ENCODE results near the gene SLC2A6.

Gene SLC2A6

GRCh38 chr9:133433351-133433843 lies 45.5 kb downstream of the SLC2A6 start:
- TF ChIP-seq GABPA (IDR thresholded peaks at IDR 0.05; ENCODE audit: low read depth) (no peak), POLR2AphosphoS5 (IDR thresholded peaks at IDR 0.05; ENCODE audit: low read depth) (no peak), SPI1 (IDR thresholded peaks at IDR 0.05; ENCODE audit: borderline replicate concordance, low read depth) (no peak)
- TF ChIP-seq, protein P1, sequence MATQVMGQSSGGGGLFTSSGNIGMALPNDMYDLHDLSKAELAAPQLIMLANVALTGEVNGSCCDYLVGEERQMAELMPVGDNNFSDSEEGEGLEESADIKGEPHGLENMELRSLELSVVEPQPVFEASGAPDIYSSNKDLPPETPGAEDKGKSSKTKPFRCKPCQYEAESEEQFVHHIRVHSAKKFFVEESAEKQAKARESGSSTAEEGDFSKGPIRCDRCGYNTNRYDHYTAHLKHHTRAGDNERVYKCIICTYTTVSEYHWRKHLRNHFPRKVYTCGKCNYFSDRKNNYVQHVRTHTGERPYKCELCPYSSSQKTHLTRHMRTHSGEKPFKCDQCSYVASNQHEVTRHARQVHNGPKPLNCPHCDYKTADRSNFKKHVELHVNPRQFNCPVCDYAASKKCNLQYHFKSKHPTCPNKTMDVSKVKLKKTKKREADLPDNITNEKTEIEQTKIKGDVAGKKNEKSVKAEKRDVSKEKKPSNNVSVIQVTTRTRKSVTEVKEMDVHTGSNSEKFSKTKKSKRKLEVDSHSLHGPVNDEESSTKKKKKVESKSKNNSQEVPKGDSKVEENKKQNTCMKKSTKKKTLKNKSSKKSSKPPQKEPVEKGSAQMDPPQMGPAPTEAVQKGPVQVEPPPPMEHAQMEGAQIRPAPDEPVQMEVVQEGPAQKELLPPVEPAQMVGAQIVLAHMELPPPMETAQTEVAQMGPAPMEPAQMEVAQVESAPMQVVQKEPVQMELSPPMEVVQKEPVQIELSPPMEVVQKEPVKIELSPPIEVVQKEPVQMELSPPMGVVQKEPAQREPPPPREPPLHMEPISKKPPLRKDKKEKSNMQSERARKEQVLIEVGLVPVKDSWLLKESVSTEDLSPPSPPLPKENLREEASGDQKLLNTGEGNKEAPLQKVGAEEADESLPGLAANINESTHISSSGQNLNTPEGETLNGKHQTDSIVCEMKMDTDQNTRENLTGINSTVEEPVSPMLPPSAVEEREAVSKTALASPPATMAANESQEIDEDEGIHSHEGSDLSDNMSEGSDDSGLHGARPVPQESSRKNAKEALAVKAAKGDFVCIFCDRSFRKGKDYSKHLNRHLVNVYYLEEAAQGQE (IDR thresholded peaks at IDR 0.05; ENCODE audit: insufficient replicate concordance, low read depth) = no peak
- TF ChIP-seq, protein P2, sequence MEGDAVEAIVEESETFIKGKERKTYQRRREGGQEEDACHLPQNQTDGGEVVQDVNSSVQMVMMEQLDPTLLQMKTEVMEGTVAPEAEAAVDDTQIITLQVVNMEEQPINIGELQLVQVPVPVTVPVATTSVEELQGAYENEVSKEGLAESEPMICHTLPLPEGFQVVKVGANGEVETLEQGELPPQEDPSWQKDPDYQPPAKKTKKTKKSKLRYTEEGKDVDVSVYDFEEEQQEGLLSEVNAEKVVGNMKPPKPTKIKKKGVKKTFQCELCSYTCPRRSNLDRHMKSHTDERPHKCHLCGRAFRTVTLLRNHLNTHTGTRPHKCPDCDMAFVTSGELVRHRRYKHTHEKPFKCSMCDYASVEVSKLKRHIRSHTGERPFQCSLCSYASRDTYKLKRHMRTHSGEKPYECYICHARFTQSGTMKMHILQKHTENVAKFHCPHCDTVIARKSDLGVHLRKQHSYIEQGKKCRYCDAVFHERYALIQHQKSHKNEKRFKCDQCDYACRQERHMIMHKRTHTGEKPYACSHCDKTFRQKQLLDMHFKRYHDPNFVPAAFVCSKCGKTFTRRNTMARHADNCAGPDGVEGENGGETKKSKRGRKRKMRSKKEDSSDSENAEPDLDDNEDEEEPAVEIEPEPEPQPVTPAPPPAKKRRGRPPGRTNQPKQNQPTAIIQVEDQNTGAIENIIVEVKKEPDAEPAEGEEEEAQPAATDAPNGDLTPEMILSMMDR (IDR thresholded peaks at IDR 0.05; ENCODE audit: insufficient read depth, low read length) = no peak
- Histone ChIP-seq H3K27ac (replicated peaks) (no peak overlapping the region), H3K4me3 (replicated peaks; ENCODE audit: insufficient read depth, low read length) (no peak overlapping the region), H3K27me3 (ENCODE audit: insufficient read depth, poor library complexity, severe bottlenecking) (no peaks in the 10 kb centered on the region)
- DNase-seq (ENCODE audit: low read depth in 1 of 2, low spot score in 1 of 2) = no peak

- Histone ChIP-seq H3K27me3 (ENCODE audit: insufficient read depth, poor library complexity, severe bottlenecking) (peaks cover 8% of the 10 kb centered on the region), H3K4me3 (replicated peaks; ENCODE audit: insufficient read depth, low read length) (no peak overlapping the region), H3K27ac (replicated peaks) (no peak overlapping the region)
- TF ChIP-seq, protein P1 (IDR thresholded peaks at IDR 0.05; ENCODE audit: insufficient replicate concordance, low read depth) = no peak
- TF ChIP-seq GABPA (IDR thresholded peaks at IDR 0.05; ENCODE audit: low read depth) = no peak
- peak; percentile 49; the same call in 1 of the 2 replicates for TF ChIP-seq SPI1 (IDR thresholded peaks at IDR 0.05; ENCODE audit: borderline replicate concordance, low read depth)
- peak in 1 of 2 experiments; percentile 18 for DNase-seq (ENCODE audit: low read depth in 1 of 2, low spot score in 1 of 2)
Observed at GRCh38 chr9:133430244-133430643, 48.7 kb downstream of the SLC2A6 start.

GRCh38 chr9:133429641-133430161 lies 49.2 kb downstream of the SLC2A6 start:
- Histone ChIP-seq H3K27me3 (ENCODE audit: insufficient read depth, poor library complexity, severe bottlenecking) (peaks cover 8% of the 10 kb centered on the region), H3K27ac (replicated peaks) (no peak overlapping the region), H3K4me3 (replicated peaks; ENCODE audit: insufficient read depth, low read length) (no peak overlapping the region)
- DNase-seq (ENCODE audit: low read depth in 1 of 2, low spot score in 1 of 2) = no peak
- TF ChIP-seq GABPA (IDR thresholded peaks at IDR 0.05; ENCODE audit: low read depth) (no peak), POLR2AphosphoS5 (IDR thresholded peaks at IDR 0.05; ENCODE audit: low read depth) (no peak), SPI1 (IDR thresholded peaks at IDR 0.05; ENCODE audit: borderline replicate concordance, low read depth) (no peak)
- TF ChIP-seq, protein P2 (IDR thresholded peaks at IDR 0.05; ENCODE audit: insufficient read depth, low read length) = no peak
- TF ChIP-seq, protein P1 (IDR thresholded peaks at IDR 0.05; ENCODE audit: insufficient replicate concordance, low read depth) = no peak

Measured in HL-60 (cell line).